HG03139 (cell line): ENCODE measurements around the gene PLA2G3.

Experiments
- ATAC-seq: cut with Tn5 transposase; IDR thresholded peaks from one replicate; pipeline ENCODE4 v1.9.1; 2021; ENCODE audit not compliant: unreplicated experiment

Gene PLA2G3

GRCh38 chr22:31088233-31088986, 51.9 kb downstream of the PLA2G3 start:
- no peak for ATAC-seq

- ATAC-seq = no peak
Observed at GRCh38 chr22:31087744-31088215, 52.5 kb downstream of the PLA2G3 start.

DNA sequence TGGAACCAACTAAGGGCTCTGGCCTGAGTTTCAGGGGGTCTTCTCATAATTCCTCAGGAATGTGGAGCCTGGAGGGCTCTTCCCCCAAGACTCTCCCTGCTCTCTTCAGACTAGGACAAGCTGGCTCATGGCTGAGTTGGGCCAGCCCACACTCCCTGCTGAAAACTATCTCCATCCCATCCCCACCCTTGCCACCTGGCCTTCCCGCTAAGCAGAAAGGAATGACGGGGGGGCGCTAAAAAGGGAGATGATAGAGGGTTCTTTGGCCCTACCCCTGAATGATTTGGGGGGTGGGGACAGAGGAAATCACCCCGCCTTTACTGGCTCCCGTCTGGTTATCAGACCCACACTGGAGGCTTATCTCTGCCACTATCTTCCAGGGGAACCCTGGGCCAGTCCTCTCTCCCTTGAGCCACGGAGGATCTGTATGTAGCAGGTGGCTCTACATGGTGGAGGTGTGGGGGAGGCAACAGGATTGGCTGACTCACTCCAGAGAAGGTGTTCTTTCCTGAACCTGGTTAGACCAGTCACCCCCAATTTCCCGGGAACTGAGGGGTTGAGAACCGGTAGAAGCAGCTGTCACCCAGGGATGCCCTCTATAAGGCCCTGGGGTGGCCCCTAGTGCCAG, 53.5 kb downstream of the PLA2G3 start:
- ATAC-seq = no peak

GRCh38 chr22:31085928-31086327, 54.4 kb downstream of the PLA2G3 start:
- ATAC-seq = no peak

- ATAC-seq = no peak
Observed at GRCh38 chr22:31085493-31085824, 54.8 kb downstream of the PLA2G3 start.

- ATAC-seq = peak; percentile 48
Observed at GRCh38 chr22:31084811-31085492, 55.4 kb downstream of the PLA2G3 start.
